Measurements from ENCODE around the gene ABI3BP.

ABI3BP gene

DNA sequence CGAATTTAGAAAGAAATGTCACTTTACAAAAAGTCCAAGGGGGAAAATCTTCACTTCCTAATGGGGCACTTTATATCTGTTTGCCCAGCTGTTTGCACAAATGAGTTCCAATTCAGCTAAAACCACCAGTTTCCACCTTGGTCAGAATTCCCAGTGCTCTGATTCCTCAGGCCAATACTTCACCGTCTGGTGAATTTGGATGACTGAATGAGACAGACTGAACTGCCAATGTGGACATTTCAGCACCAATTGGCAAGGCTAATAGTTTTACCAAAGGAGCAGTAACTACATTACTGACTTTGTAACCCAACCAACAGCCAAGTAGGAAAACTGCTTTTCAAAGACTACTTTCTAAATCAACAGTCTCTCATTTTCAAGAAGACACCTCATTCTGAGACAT, 51.8 kb downstream of the ABI3BP start:
- Histone ChIP-seq H3K4me1 (ENCODE audit: insufficient read depth, low read length) (no peaks in the 10 kb centered on the region), H3K27ac (ENCODE audit: low read depth, low read length) (no peak overlapping the region), H3K36me3 (ENCODE audit: insufficient read depth, low read length) (no peaks in the 10 kb centered on the region), H3K9ac (ENCODE audit: low read length) (no peak overlapping the region), H3K27me3 (ENCODE audit: control insufficient read depth in 1 of 2, insufficient read depth in 2 of 2, low read length in 2 of 2) (no peaks in the 10 kb centered on the region), H3K9me3 (ENCODE audit: low read length) (no peaks in the 10 kb centered on the region), H3K4me3 (ENCODE audit: low read depth in 1 of 2, low read length in 2 of 2) (no peak overlapping the region)

DNA sequence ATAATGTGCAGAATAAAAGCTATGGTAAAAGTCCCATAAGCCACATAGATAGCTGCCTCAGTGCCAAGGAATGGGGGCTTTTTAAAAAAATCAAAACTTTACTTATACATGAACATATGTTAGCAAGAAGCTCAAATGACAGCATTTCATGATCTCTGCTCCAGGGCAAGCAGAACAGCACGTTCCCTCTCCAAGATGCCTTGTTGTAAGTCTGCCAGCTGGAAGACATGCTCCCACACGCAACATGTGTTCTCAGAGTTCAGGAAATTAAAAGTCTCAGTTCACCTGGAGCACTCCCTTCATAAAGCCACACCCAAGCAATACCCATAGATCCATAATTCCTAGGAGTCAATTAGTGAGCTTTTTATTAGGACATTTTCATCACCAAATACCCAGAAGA, 52.2 kb downstream of the ABI3BP start:
- Histone ChIP-seq H3K27ac (ENCODE audit: low read depth, low read length) (no peak overlapping the region), H3K4me1 (ENCODE audit: insufficient read depth, low read length) (no peaks in the 10 kb centered on the region), H3K9me3 (ENCODE audit: low read length) (no peaks in the 10 kb centered on the region)

DNA sequence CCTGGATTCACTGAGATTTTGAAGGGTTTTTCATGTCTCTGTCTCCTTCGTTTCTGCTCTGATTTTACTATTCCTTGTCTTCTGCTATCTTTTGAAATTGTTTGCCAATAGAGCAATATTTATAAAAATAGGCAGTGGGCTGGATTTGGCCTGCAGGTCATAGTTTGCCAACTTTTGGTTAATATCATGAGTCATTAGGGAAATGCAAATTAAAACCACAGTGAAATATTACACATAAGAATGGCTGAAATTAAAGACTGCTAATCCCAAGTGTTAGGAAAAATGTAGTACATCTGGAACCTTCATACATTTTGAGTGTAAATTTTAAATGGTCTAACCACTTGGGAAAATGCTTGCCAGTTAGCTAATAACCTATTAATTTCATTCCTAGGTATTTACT, 56.3 kb downstream of the ABI3BP start:
- H3K9me3 ChIP-seq (ENCODE audit: low read length): no peaks in the 10 kb centered on the region
- no peaks in the 10 kb centered on the region for H3K36me3 ChIP-seq (ENCODE audit: insufficient read depth, low read length)
- H3K4me1 ChIP-seq (ENCODE audit: insufficient read depth, low read length): no peaks in the 10 kb centered on the region

More for the DNA sequence above, 52.2 kb downstream of the ABI3BP start:
- Histone ChIP-seq H3K27me3 (ENCODE audit: control insufficient read depth in 1 of 2, insufficient read depth in 2 of 2, low read length in 2 of 2) (no peaks in the 10 kb centered on the region), H3K36me3 (ENCODE audit: insufficient read depth, low read length) (no peaks in the 10 kb centered on the region), H3K4me3 (ENCODE audit: low read depth in 1 of 2, low read length in 2 of 2) (no peak overlapping the region), H3K9ac (ENCODE audit: low read length) (no peak overlapping the region)

DNA sequence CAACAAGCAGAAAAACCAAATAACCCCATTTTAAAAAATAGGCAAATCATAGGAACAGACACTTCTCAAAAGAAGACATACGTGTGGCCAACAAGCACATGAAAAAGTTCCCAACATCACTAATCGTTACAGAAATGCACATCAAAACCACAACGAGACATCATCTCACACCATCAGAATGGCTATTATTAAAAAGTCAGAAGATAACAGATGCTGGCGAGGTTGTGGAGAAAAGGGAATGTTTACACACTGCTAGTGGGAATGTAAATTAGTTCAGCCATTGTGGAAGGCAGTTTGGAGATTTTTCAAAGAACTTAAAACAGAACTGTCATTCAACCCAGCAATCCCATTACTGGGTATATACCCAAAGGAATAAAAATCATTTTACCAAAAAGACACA, 60.7 kb downstream of the ABI3BP start:
- Histone ChIP-seq H3K36me3 (ENCODE audit: insufficient read depth, low read length) (no peaks in the 10 kb centered on the region), H3K9ac (ENCODE audit: low read length) (no peak overlapping the region), H3K4me3 (ENCODE audit: low read depth in 1 of 2, low read length in 2 of 2) (no peak overlapping the region), H3K27me3 (ENCODE audit: control insufficient read depth in 1 of 2, insufficient read depth in 2 of 2, low read length in 2 of 2) (no peaks in the 10 kb centered on the region), H3K27ac (ENCODE audit: low read depth, low read length) (no peak overlapping the region), H3K4me1 (ENCODE audit: insufficient read depth, low read length) (peaks cover 5% of the 10 kb centered on the region), H3K9me3 (ENCODE audit: low read length) (no peaks in the 10 kb centered on the region)

More for the DNA sequence above, 56.3 kb downstream of the ABI3BP start:
- no peak overlapping the region for H3K27ac ChIP-seq (ENCODE audit: low read depth, low read length)
- no peaks in the 10 kb centered on the region for H3K27me3 ChIP-seq (ENCODE audit: control insufficient read depth in 1 of 2, insufficient read depth in 2 of 2, low read length in 2 of 2)
- no peak overlapping the region for H3K9ac ChIP-seq (ENCODE audit: low read length)
- H3K4me3 ChIP-seq (ENCODE audit: low read depth in 1 of 2, low read length in 2 of 2): no peak overlapping the region

DNA sequence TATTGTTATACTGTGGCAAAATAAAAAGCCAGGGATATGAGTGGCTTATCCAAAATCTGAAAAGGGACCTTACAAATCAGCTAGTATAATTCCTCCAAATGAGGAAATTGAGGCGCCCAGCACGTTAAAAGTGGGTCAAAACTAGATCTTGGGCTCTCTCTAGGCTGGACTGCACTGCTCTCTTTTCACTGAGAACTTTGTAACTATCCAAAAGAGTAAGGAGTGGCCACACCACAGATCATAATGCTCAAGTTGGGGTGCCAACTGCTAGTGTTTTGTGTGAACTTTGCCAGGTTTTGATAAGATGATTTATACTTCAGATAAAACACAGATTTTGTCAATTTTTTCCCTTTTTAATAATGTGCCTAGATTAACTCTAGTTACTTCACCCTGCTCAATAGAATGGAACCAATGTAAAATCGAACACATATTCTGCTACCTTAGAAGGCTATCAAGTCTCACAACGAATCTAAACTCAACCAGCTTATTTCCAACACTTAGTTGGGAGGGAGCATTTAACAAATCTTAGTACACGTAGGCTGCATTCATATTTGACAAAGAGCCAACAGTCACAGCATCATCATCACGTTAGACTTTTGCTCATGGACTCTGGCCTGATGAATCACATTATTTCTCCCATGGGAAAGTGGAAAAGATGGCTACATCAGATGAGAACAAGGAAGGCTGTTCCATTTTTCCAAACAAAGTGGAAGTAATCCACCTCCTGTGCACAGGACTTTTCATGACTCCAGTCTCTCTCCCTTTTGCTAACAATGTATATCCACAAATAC, 64.4 kb downstream of the ABI3BP start:
- H3K4me3 ChIP-seq (ENCODE audit: low read depth in 1 of 2, low read length in 2 of 2): no peak overlapping the region
- no peak overlapping the region for H3K27ac ChIP-seq (ENCODE audit: low read depth, low read length)
- peaks cover 5% of the 10 kb centered on the region for H3K4me1 ChIP-seq (ENCODE audit: insufficient read depth, low read length)
- H3K36me3 ChIP-seq (ENCODE audit: insufficient read depth, low read length): no peaks in the 10 kb centered on the region
- no peaks in the 10 kb centered on the region for H3K9me3 ChIP-seq (ENCODE audit: low read length)
- H3K27me3 ChIP-seq (ENCODE audit: control insufficient read depth in 1 of 2, insufficient read depth in 2 of 2, low read length in 2 of 2): no peaks in the 10 kb centered on the region
- no peak overlapping the region for H3K9ac ChIP-seq (ENCODE audit: low read length)

DNA sequence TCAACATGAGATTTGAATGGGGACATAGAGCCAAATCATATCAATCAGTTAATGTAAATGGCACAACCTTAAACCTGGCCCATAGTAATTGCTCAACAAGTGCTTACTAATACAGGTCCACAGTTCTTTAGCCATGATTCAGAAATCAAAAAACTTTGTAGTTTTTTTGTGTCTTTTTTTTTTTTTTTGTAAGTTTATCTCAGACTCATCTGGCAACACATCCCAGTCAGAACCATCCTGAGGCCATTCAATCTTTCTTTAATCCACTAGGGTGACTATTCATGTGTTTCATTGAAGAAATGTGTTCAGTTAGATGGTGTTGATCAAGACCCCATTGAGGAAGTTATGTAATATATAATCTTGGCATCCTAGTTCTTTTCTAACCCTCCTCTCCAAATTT, 65.4 kb downstream of the ABI3BP start:
- Histone ChIP-seq H3K4me3 (ENCODE audit: low read depth in 1 of 2, low read length in 2 of 2) (no peak overlapping the region), H3K9me3 (ENCODE audit: low read length) (no peaks in the 10 kb centered on the region), H3K27ac (ENCODE audit: low read depth, low read length) (no peak overlapping the region), H3K27me3 (ENCODE audit: control insufficient read depth in 1 of 2, insufficient read depth in 2 of 2, low read length in 2 of 2) (no peaks in the 10 kb centered on the region), H3K36me3 (ENCODE audit: insufficient read depth, low read length) (no peaks in the 10 kb centered on the region), H3K9ac (ENCODE audit: low read length) (no peak overlapping the region), H3K4me1 (ENCODE audit: insufficient read depth, low read length) (peaks cover 5% of the 10 kb centered on the region)

DNA sequence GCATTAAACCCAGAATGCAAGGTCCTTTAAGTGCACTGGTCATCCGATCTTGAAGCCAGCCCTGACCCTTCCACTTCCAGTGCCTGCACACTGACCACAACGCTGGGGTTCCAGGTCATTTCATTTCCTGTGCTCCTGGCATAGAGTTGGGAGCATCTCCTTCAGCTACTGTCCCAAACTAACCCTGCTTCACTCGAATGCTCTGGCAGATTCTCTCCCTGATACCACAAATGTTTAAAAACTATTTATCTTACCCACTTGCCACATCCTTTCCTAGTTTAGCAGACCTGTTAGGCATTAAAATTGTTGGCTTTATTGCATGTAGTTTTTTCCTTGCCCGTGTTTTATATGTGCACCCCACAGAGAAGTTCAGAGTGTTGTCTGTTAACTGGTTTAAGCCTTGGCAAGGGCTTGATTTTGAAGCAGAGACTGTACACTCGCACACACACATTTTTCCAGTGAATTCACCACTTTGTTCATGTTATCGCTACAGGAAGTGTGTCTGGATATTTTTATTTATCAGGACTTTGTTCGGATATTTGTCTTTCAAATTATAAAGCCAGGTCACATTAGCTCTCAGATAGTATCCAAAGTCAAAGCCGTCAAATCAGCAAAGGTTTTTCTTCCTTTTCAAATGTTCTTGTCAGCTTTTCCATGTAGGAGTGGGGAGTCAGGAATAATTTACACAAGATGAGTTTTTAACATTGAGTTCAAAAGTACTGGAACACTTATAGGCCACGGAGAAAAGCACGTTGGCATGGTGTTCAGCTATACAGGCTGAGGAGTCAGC, 77.3 kb downstream of the ABI3BP start:
- no peaks in the 10 kb centered on the region for H3K36me3 ChIP-seq (ENCODE audit: insufficient read depth, low read length)
- H3K9ac ChIP-seq (ENCODE audit: low read length): no peak overlapping the region
- H3K27ac ChIP-seq (ENCODE audit: low read depth, low read length): no peak overlapping the region
- H3K27me3 ChIP-seq (ENCODE audit: control insufficient read depth in 1 of 2, insufficient read depth in 2 of 2, low read length in 2 of 2): no peaks in the 10 kb centered on the region
- no peaks in the 10 kb centered on the region for H3K9me3 ChIP-seq (ENCODE audit: low read length)
- no peak overlapping the region for H3K4me3 ChIP-seq (ENCODE audit: low read depth in 1 of 2, low read length in 2 of 2)
- peaks cover 18% of the 10 kb centered on the region for H3K4me1 ChIP-seq (ENCODE audit: insufficient read depth, low read length)

DNA sequence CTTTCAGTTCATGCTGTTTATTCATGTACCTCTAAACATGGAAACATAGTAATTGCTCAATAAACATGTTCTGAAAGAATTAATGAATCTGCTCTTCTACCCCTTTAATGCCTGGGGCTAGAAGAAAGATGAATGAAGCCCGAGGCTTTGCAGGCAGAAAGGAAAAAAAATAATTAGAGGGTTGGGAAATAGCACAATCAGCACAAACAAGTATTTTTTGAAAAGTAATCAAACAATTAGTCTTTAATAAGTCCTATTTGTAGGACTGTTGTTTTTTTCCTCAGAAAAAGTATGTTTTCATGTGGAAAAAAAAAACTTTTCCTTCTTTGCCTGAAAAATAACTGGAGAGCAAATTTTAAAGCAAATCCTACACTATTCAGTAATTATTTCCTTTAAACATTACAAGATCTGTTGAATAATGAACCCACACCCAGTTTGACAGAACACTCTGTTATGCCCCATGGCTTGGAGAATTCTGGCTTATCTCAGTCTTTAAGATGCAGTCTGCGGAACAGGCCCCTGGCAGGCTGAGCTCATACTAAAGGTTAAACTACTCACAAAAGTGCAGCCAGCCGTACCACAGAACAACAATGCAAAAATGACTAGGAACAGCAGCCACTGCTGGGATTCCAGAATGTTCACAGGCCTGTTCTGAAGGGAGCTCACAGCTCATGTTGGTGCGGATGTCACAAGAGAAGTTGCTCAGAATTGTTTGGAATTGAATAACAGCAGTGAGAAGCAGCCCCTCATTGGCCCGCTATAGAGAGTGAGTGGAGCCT, 79.2 kb downstream of the ABI3BP start:
- Histone ChIP-seq H3K9me3 (ENCODE audit: low read length) (no peaks in the 10 kb centered on the region), H3K4me3 (ENCODE audit: low read depth in 1 of 2, low read length in 2 of 2) (no peak overlapping the region), H3K36me3 (ENCODE audit: insufficient read depth, low read length) (no peaks in the 10 kb centered on the region), H3K27me3 (ENCODE audit: control insufficient read depth in 1 of 2, insufficient read depth in 2 of 2, low read length in 2 of 2) (no peaks in the 10 kb centered on the region), H3K9ac (ENCODE audit: low read length) (no peak overlapping the region), H3K4me1 (ENCODE audit: insufficient read depth, low read length) (peaks cover 18% of the 10 kb centered on the region), H3K27ac (ENCODE audit: low read depth, low read length) (peak overlapping the region; percentile 12)

DNA sequence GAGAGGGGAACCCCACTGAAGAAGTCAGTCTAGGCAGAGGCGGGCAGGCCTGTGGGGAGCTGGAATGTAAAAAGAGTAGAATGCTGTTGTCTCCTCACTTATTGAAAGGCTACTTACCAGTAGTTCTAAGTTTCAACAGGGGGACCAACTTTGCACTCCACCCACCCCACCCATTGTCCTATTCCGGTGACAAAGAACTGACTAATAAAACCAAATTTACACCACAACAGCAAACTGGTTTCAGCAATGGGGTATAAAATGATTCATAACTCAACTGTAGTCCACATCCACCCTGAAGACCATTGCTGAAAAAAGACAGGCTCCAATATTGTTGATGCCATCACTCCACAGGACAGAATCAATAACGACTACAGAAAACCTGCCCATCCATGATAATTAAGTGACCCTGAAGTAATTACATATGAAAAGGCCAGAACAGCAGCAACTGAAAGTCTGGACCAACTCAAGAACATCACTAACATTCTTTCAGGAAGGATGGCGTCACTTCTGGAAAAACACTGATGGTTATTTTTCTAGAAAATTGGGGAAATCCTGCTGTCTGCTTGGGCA, 80.2 kb downstream of the ABI3BP start:
- Histone ChIP-seq H3K9me3 (ENCODE audit: low read length) (no peaks in the 10 kb centered on the region), H3K4me1 (ENCODE audit: insufficient read depth, low read length) (peaks cover 18% of the 10 kb centered on the region), H3K4me3 (ENCODE audit: low read depth in 1 of 2, low read length in 2 of 2) (no peak overlapping the region), H3K36me3 (ENCODE audit: insufficient read depth, low read length) (no peaks in the 10 kb centered on the region), H3K9ac (ENCODE audit: low read length) (no peak overlapping the region), H3K27me3 (ENCODE audit: control insufficient read depth in 1 of 2, insufficient read depth in 2 of 2, low read length in 2 of 2) (no peaks in the 10 kb centered on the region), H3K27ac (ENCODE audit: low read depth, low read length) (no peak overlapping the region)

DNA sequence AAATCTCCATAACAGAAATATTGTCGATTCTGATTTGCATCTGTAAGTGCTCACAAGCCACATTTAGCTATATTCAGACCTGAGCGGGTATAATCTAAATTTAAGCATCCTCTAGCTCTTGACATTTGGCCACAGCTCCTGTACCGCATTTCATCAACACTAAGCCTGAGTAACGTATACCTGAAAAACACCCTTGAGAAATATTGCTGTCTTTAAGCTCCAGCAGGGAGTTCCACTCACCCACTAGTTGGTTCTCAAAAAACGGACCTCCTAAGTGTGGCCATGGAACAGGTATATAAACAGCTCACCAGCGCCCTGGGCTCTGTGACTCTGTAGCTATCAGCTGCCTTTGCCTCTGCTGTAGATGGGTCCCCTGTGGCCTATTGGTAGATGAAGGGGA, 80.7 kb downstream of the ABI3BP start:
- no peaks in the 10 kb centered on the region for H3K9me3 ChIP-seq (ENCODE audit: low read length)
- no peak overlapping the region for H3K9ac ChIP-seq (ENCODE audit: low read length)
- no peaks in the 10 kb centered on the region for H3K27me3 ChIP-seq (ENCODE audit: control insufficient read depth in 1 of 2, insufficient read depth in 2 of 2, low read length in 2 of 2)
- H3K4me1 ChIP-seq (ENCODE audit: insufficient read depth, low read length): peaks cover 18% of the 10 kb centered on the region
- H3K36me3 ChIP-seq (ENCODE audit: insufficient read depth, low read length): no peaks in the 10 kb centered on the region
- no peak overlapping the region for H3K27ac ChIP-seq (ENCODE audit: low read depth, low read length)
- no peak overlapping the region for H3K4me3 ChIP-seq (ENCODE audit: low read depth in 1 of 2, low read length in 2 of 2)

DNA sequence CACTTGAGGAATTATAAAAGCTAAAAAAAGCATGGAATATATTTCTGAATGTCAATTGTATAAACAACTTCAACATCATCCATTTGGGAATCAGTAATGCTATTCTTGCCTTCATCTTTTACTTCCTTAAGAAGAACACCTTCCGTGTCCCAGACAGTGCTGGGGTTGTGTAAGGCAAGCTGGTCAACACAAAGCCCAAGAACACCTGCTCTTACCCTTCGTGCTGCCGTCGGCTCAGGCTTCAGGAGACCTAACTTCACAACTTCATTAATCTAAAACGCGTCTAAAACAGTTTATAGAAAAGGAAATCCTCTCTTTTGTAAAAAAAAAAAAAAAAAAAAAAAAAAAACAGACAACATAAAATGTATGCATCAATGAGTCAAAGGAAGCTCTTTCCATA, 81.3 kb downstream of the ABI3BP start:
- no peaks in the 10 kb centered on the region for H3K36me3 ChIP-seq (ENCODE audit: insufficient read depth, low read length)
- H3K4me3 ChIP-seq (ENCODE audit: low read depth in 1 of 2, low read length in 2 of 2): no peak overlapping the region
- no peak overlapping the region for H3K9ac ChIP-seq (ENCODE audit: low read length)
- no peaks in the 10 kb centered on the region for H3K27me3 ChIP-seq (ENCODE audit: control insufficient read depth in 1 of 2, insufficient read depth in 2 of 2, low read length in 2 of 2)
- H3K9me3 ChIP-seq (ENCODE audit: low read length): no peaks in the 10 kb centered on the region
- H3K27ac ChIP-seq (ENCODE audit: low read depth, low read length): no peak overlapping the region
- H3K4me1 ChIP-seq (ENCODE audit: insufficient read depth, low read length): peaks cover 18% of the 10 kb centered on the region

All from muscle layer of colon (tissue), 2 donors.